ENCODE measurements around the gene FRRS1.

DNA sequence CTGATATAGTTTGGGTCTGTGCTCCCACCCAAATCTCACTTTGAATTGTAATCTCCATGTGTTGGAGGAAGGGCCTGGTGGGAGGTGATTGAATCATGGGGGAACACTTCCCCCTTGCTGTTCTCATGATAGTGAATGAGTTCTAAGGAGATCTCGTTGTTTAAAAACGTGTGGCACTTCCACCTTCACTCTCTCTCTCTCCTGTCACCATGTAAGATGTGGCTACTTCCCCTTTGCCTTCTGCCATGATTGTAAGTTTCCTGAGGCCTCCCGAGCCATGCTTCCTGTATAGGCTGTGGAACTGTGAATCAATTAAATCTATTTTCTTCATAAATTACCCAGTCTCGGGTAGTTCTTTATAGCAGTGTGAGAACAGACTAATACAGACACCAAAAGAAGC is 40.4 kb downstream of the FRRS1 start:
- TF ChIP-seq CTCF (IDR thresholded peaks at IDR 0.05 in 2 of 3, conservative IDR thresholded peaks at IDR 0.05 in 1 of 3; ENCODE audit: control insufficient read depth in 2 of 3, extremely low read depth in 1 of 3, insufficient read depth in 1 of 3, low read depth in 3 of 3, low read length in 3 of 3), result no peak
- no peak for TF ChIP-seq EZH2 (IDR thresholded peaks at IDR 0.05; ENCODE audit: borderline replicate concordance, control insufficient read depth, low read depth, low read length)
- TF ChIP-seq ZNF622 (IDR thresholded peaks at IDR 0.05), result no peak
- TF ChIP-seq POLR2A (IDR thresholded peaks at IDR 0.05; ENCODE audit: low read depth, low read length), result no peak
- TF ChIP-seq CHD1 (IDR thresholded peaks at IDR 0.05; ENCODE audit: low read depth, low read length), result no peak
- no peak for TF ChIP-seq ZZZ3 (IDR thresholded peaks at IDR 0.05; ENCODE audit: control insufficient read depth, insufficient read length, low read depth)
- no peak for TF ChIP-seq ATF7 (IDR thresholded peaks at IDR 0.05; ENCODE audit: low read depth)
- TF ChIP-seq SMARCA5 (IDR thresholded peaks at IDR 0.05), result no peak
- TF ChIP-seq CEBPB (IDR thresholded peaks at IDR 0.05; ENCODE audit: borderline replicate concordance in 1 of 2, low read depth in 2 of 2, low read length in 2 of 2), result no peak
- TF ChIP-seq FOXM1 (IDR thresholded peaks at IDR 0.05; ENCODE audit: low read depth, low read length), result no peak
